ENCODE measurements around the gene MTTP.

Gene MTTP

GRCh38 chr4:99634742-99635360, 60.2 kb downstream of the MTTP start:
- Histone ChIP-seq H3K4me1 (ENCODE audit: insufficient read depth, poor library complexity, severe bottlenecking) (peaks cover 8% of the 10 kb centered on the region), H3K4me3 (ENCODE audit: severe bottlenecking) (no peak overlapping the region), H3K36me3 (ENCODE audit: low read depth) (no peaks in the 10 kb centered on the region), H3K9me3 (ENCODE audit: severe bottlenecking) (no peaks in the 10 kb centered on the region), H3K27me3 (ENCODE audit: insufficient read depth, poor library complexity, severe bottlenecking) (no peaks in the 10 kb centered on the region), H3K27ac (ENCODE audit: poor library complexity, severe bottlenecking) (no peak overlapping the region)
- ATAC-seq (ENCODE audit: low read depth) (no peak), DNase-seq (ENCODE audit: low spot score) (no peak)
- no peak for TF ChIP-seq CTCF (IDR thresholded peaks at IDR 0.05; ENCODE audit: poor library complexity, severe bottlenecking)

GRCh38 chr4:99635601-99636000, 61.0 kb downstream of the MTTP start:
- H3K4me1 ChIP-seq (ENCODE audit: insufficient read depth, poor library complexity, severe bottlenecking), result peaks cover 8% of the 10 kb centered on the region
- no peak overlapping the region for H3K27ac ChIP-seq (ENCODE audit: poor library complexity, severe bottlenecking)
- ATAC-seq (ENCODE audit: low read depth) (no peak), DNase-seq (ENCODE audit: low spot score) (no peak)
- no peaks in the 10 kb centered on the region for H3K27me3 ChIP-seq (ENCODE audit: insufficient read depth, poor library complexity, severe bottlenecking)
- no peaks in the 10 kb centered on the region for H3K9me3 ChIP-seq (ENCODE audit: severe bottlenecking)
- no peak overlapping the region for H3K4me3 ChIP-seq (ENCODE audit: severe bottlenecking)
- no peaks in the 10 kb centered on the region for H3K36me3 ChIP-seq (ENCODE audit: low read depth)
- TF ChIP-seq CTCF (IDR thresholded peaks at IDR 0.05; ENCODE audit: poor library complexity, severe bottlenecking), result no peak

- no peaks in the 10 kb centered on the region for H3K36me3 ChIP-seq (ENCODE audit: low read depth)
- ATAC-seq (ENCODE audit: low read depth) (no peak), DNase-seq (ENCODE audit: low spot score) (no peak)
- H3K27me3 ChIP-seq (ENCODE audit: insufficient read depth, poor library complexity, severe bottlenecking), result no peaks in the 10 kb centered on the region
- H3K4me1 ChIP-seq (ENCODE audit: insufficient read depth, poor library complexity, severe bottlenecking), result peaks cover 8% of the 10 kb centered on the region
- TF ChIP-seq CTCF (IDR thresholded peaks at IDR 0.05; ENCODE audit: poor library complexity, severe bottlenecking), result no peak
- no peak overlapping the region for H3K4me3 ChIP-seq (ENCODE audit: severe bottlenecking)
- no peak overlapping the region for H3K27ac ChIP-seq (ENCODE audit: poor library complexity, severe bottlenecking)
- H3K9me3 ChIP-seq (ENCODE audit: severe bottlenecking), result no peaks in the 10 kb centered on the region
Observed at GRCh38 chr4:99636422-99636821, 61.8 kb downstream of the MTTP start.

- H3K36me3 ChIP-seq (ENCODE audit: low read depth), result no peaks in the 10 kb centered on the region
- H3K4me1 ChIP-seq (ENCODE audit: insufficient read depth, poor library complexity, severe bottlenecking), result peaks cover 8% of the 10 kb centered on the region
- no peaks in the 10 kb centered on the region for H3K27me3 ChIP-seq (ENCODE audit: insufficient read depth, poor library complexity, severe bottlenecking)
- no peak for TF ChIP-seq CTCF (IDR thresholded peaks at IDR 0.05; ENCODE audit: poor library complexity, severe bottlenecking)
- no peak overlapping the region for H3K4me3 ChIP-seq (ENCODE audit: severe bottlenecking)
- no peak for DNase-seq (ENCODE audit: low spot score)
- ATAC-seq (ENCODE audit: low read depth), result no peak
- H3K27ac ChIP-seq (ENCODE audit: poor library complexity, severe bottlenecking), result no peak overlapping the region
- H3K9me3 ChIP-seq (ENCODE audit: severe bottlenecking), result no peaks in the 10 kb centered on the region
Observed at GRCh38 chr4:99637174-99637573, 62.5 kb downstream of the MTTP start.

- DNase-seq (ENCODE audit: low spot score), result no peak
- Histone ChIP-seq H3K27me3 (ENCODE audit: insufficient read depth, poor library complexity, severe bottlenecking) (no peaks in the 10 kb centered on the region), H3K9me3 (ENCODE audit: severe bottlenecking) (no peaks in the 10 kb centered on the region), H3K4me1 (ENCODE audit: insufficient read depth, poor library complexity, severe bottlenecking) (no peaks in the 10 kb centered on the region), H3K4me3 (ENCODE audit: severe bottlenecking) (no peak overlapping the region), H3K36me3 (ENCODE audit: low read depth) (no peaks in the 10 kb centered on the region), H3K27ac (ENCODE audit: poor library complexity, severe bottlenecking) (no peak overlapping the region)
- TF ChIP-seq CTCF (IDR thresholded peaks at IDR 0.05; ENCODE audit: poor library complexity, severe bottlenecking), result no peak
- no peak for ATAC-seq (ENCODE audit: low read depth)
Observed at GRCh38 chr4:99640676-99641075, 66.1 kb downstream of the MTTP start.
